Measurements from ENCODE around the gene QSOX2.

Gene QSOX2

GRCh38 chr9:136179101-136179616 is 66.5 kb downstream of the QSOX2 start:
- Histone ChIP-seq H3K79me2 (ENCODE audit: low read length) (no peaks in the 10 kb centered on the region), H4K20me1 (ENCODE audit: insufficient read depth, low read length) (no peaks in the 10 kb centered on the region), H3K27ac (ENCODE audit: low read length) (no peak overlapping the region), H3K27me3 (replicated peaks; ENCODE audit: insufficient read depth, low read length) (peaks cover 87% of the 10 kb centered on the region), H3K4me1 (ENCODE audit: low read length) (no peaks in the 10 kb centered on the region), H3K9me2 (replicated peaks; ENCODE audit: insufficient read depth, low read length) (no peaks in the 10 kb centered on the region), H3K36me3 (replicated peaks; ENCODE audit: insufficient read depth, low read length) (no peaks in the 10 kb centered on the region), H3K9ac (ENCODE audit: low read length) (no peak overlapping the region), H3K4me2 (ENCODE audit: low read depth, low read length) (no peak overlapping the region), H3K9me3 (replicated peaks; ENCODE audit: insufficient read depth, low read length) (no peaks in the 10 kb centered on the region), H3K4me3 (ENCODE audit: low read length) (no peak overlapping the region), H2AFZ (ENCODE audit: low read length) (no peak overlapping the region), H3F3A (ENCODE audit: insufficient read depth, low read length) (no peaks in the 10 kb centered on the region)
- DNase-seq, result no peak
- no peak for TF ChIP-seq CTCF (IDR thresholded peaks at IDR 0.05; ENCODE audit: low read length)
- no peak for TF ChIP-seq EZH2 (optimal IDR thresholded peaks at IDR 0.05; ENCODE audit: low read depth, low read length)
- TF ChIP-seq EZH2phosphoT487 (IDR thresholded peaks at IDR 0.05; ENCODE audit: low read length), result no peak

GRCh38 chr9:136178773-136179075 is 66.9 kb downstream of the QSOX2 start:
- Histone ChIP-seq H3K36me3 (replicated peaks; ENCODE audit: insufficient read depth, low read length) (no peaks in the 10 kb centered on the region), H3F3A (ENCODE audit: insufficient read depth, low read length) (no peaks in the 10 kb centered on the region), H3K9ac (ENCODE audit: low read length) (no peak overlapping the region), H3K79me2 (ENCODE audit: low read length) (no peaks in the 10 kb centered on the region), H3K9me2 (replicated peaks; ENCODE audit: insufficient read depth, low read length) (no peaks in the 10 kb centered on the region), H2AFZ (ENCODE audit: low read length) (no peak overlapping the region), H3K4me2 (ENCODE audit: low read depth, low read length) (no peak overlapping the region), H4K20me1 (ENCODE audit: insufficient read depth, low read length) (no peaks in the 10 kb centered on the region), H3K9me3 (replicated peaks; ENCODE audit: insufficient read depth, low read length) (no peaks in the 10 kb centered on the region), H3K27ac (ENCODE audit: low read length) (no peak overlapping the region), H3K27me3 (replicated peaks; ENCODE audit: insufficient read depth, low read length) (peaks cover 84% of the 10 kb centered on the region), H3K4me1 (ENCODE audit: low read length) (no peaks in the 10 kb centered on the region), H3K4me3 (ENCODE audit: low read length) (no peak overlapping the region)
- TF ChIP-seq EZH2 (optimal IDR thresholded peaks at IDR 0.05; ENCODE audit: low read depth, low read length) (no peak), CTCF (IDR thresholded peaks at IDR 0.05; ENCODE audit: low read length) (no peak), EZH2phosphoT487 (IDR thresholded peaks at IDR 0.05; ENCODE audit: low read length) (no peak)
- no peak for DNase-seq

GRCh38 chr9:136178061-136178772 is 67.4 kb downstream of the QSOX2 start:
- Histone ChIP-seq H3K4me3 (ENCODE audit: low read length) (no peak overlapping the region), H3K27me3 (replicated peaks; ENCODE audit: insufficient read depth, low read length) (peaks cover 84% of the 10 kb centered on the region), H4K20me1 (ENCODE audit: insufficient read depth, low read length) (no peaks in the 10 kb centered on the region), H3K9ac (ENCODE audit: low read length) (no peak overlapping the region), H3K27ac (ENCODE audit: low read length) (no peak overlapping the region), H3F3A (ENCODE audit: insufficient read depth, low read length) (no peaks in the 10 kb centered on the region), H3K4me1 (ENCODE audit: low read length) (no peaks in the 10 kb centered on the region), H3K79me2 (ENCODE audit: low read length) (no peaks in the 10 kb centered on the region), H3K36me3 (replicated peaks; ENCODE audit: insufficient read depth, low read length) (no peaks in the 10 kb centered on the region), H2AFZ (ENCODE audit: low read length) (no peak overlapping the region), H3K9me2 (replicated peaks; ENCODE audit: insufficient read depth, low read length) (no peaks in the 10 kb centered on the region), H3K4me2 (ENCODE audit: low read depth, low read length) (no peak overlapping the region), H3K9me3 (replicated peaks; ENCODE audit: insufficient read depth, low read length) (no peaks in the 10 kb centered on the region)
- DNase-seq, result no peak
- TF ChIP-seq EZH2 (optimal IDR thresholded peaks at IDR 0.05; ENCODE audit: low read depth, low read length), result no peak
- TF ChIP-seq EZH2phosphoT487 (IDR thresholded peaks at IDR 0.05; ENCODE audit: low read length), result no peak
- no peak for TF ChIP-seq CTCF (IDR thresholded peaks at IDR 0.05; ENCODE audit: low read length)
